Measurements from ENCODE around the gene LRCH3.

Gene LRCH3

GRCh38 chr3:197784019-197784585 is 7.0 kb upstream of the LRCH3 start:
- Histone ChIP-seq H3K4me3 (IDR thresholded peaks at IDR 0.05; ENCODE audit: insufficient read depth, low read depth, low read length) (no peak overlapping the region), H3K4me2 (no peak overlapping the region), H4K20me1 (ENCODE audit: insufficient read depth) (no peaks in the 10 kb centered on the region), H3K27ac (no peak overlapping the region), H2AFZ (ENCODE audit: low read depth) (no peak overlapping the region), H3K79me2 (ENCODE audit: insufficient read depth, low read depth) (no peaks in the 10 kb centered on the region), H3K27me3 (ENCODE audit: insufficient read depth, low read depth) (no peaks in the 10 kb centered on the region), H3K9ac (no peak overlapping the region), H3K36me3 (ENCODE audit: insufficient read depth) (no peaks in the 10 kb centered on the region), H3K4me1 (ENCODE audit: low read depth, poor library complexity, severe bottlenecking) (no peaks in the 10 kb centered on the region)
- TF ChIP-seq CTCF (conservative IDR thresholded peaks at IDR 0.05; ENCODE audit: low read depth, low read length): no peak

- Histone ChIP-seq H3K36me3 (ENCODE audit: insufficient read depth) (no peaks in the 10 kb centered on the region), H3K4me2 (no peak overlapping the region), H3K79me2 (ENCODE audit: insufficient read depth, low read depth) (no peaks in the 10 kb centered on the region), H4K20me1 (ENCODE audit: insufficient read depth) (no peaks in the 10 kb centered on the region), H3K4me1 (ENCODE audit: low read depth, poor library complexity, severe bottlenecking) (peaks cover 8% of the 10 kb centered on the region), H2AFZ (ENCODE audit: low read depth) (no peak overlapping the region), H3K4me3 (IDR thresholded peaks at IDR 0.05; ENCODE audit: insufficient read depth, low read depth, low read length) (no peak overlapping the region), H3K27me3 (ENCODE audit: insufficient read depth, low read depth) (no peaks in the 10 kb centered on the region), H3K27ac (no peak overlapping the region), H3K9ac (no peak overlapping the region)
- no peak for TF ChIP-seq CTCF (conservative IDR thresholded peaks at IDR 0.05; ENCODE audit: low read depth, low read length)
Measured at GRCh38 chr3:197787412-197787811, 3.6 kb upstream of the LRCH3 start.

- peaks cover 20% of the 10 kb centered on the region for H3K4me1 ChIP-seq (ENCODE audit: low read depth, poor library complexity, severe bottlenecking)
- H3K36me3 ChIP-seq (ENCODE audit: insufficient read depth): no peaks in the 10 kb centered on the region
- no peaks in the 10 kb centered on the region for H3K27me3 ChIP-seq (ENCODE audit: insufficient read depth, low read depth)
- no peak overlapping the region for H3K27ac ChIP-seq
- no peak overlapping the region for H3K4me3 ChIP-seq (IDR thresholded peaks at IDR 0.05; ENCODE audit: insufficient read depth, low read depth, low read length)
- no peak overlapping the region for H3K4me2 ChIP-seq
- no peak overlapping the region for H3K9ac ChIP-seq
- H3K79me2 ChIP-seq (ENCODE audit: insufficient read depth, low read depth): peaks cover 15% of the 10 kb centered on the region
- no peak overlapping the region for H2AFZ ChIP-seq (ENCODE audit: low read depth)
- H4K20me1 ChIP-seq (ENCODE audit: insufficient read depth): no peaks in the 10 kb centered on the region
- no peak for TF ChIP-seq CTCF (conservative IDR thresholded peaks at IDR 0.05; ENCODE audit: low read depth, low read length)
Measured at GRCh38 chr3:197789309-197789708, 1.7 kb upstream of the LRCH3 start.

GRCh38 chr3:197790033-197790432 is 1.0 kb upstream of the LRCH3 start:
- no peaks in the 10 kb centered on the region for H4K20me1 ChIP-seq (ENCODE audit: insufficient read depth)
- H3K9ac ChIP-seq: no peak overlapping the region
- H3K4me3 ChIP-seq (IDR thresholded peaks at IDR 0.05; ENCODE audit: insufficient read depth, low read depth, low read length): no peak overlapping the region
- H3K27me3 ChIP-seq (ENCODE audit: insufficient read depth, low read depth): no peaks in the 10 kb centered on the region
- H3K4me2 ChIP-seq: peak overlapping the region; percentile 52
- no peak overlapping the region for H3K27ac ChIP-seq
- peak overlapping the region; percentile 85 for H2AFZ ChIP-seq (ENCODE audit: low read depth)
- no peaks in the 10 kb centered on the region for H3K36me3 ChIP-seq (ENCODE audit: insufficient read depth)
- H3K4me1 ChIP-seq (ENCODE audit: low read depth, poor library complexity, severe bottlenecking): peaks cover 20% of the 10 kb centered on the region
- TF ChIP-seq CTCF (conservative IDR thresholded peaks at IDR 0.05; ENCODE audit: low read depth, low read length): no peak
- peaks cover 22% of the 10 kb centered on the region for H3K79me2 ChIP-seq (ENCODE audit: insufficient read depth, low read depth)

All from KMS-11 (cell line).